Skeletal muscle tissue (tissue), 4 donors: ENCODE results near the gene PARK7. TPM values are rescaled to one million over a fixed set of nuclear protein-coding genes. Genes with fewer than 3 reads are reported as not detected.
"Not testable (repeated sequence)": the region's sequence is repeated elsewhere in the genome, so short reads cannot be mapped to it uniquely, and the experiment has no call there.

Source experiments
- H3K27ac ChIP-seq: one replicate; pipeline ENCODE4 v1.7.0; 2013; ENCODE audit warnings: mild to moderate bottlenecking, low read depth, low read length, inconsistent platforms
- H3K27me3 ChIP-seq, 3 donors: one replicate each; pipeline ENCODE4 v1.7.0; 2013; ENCODE audit warnings: low read length in 3 of 3; ENCODE audit not compliant: control insufficient read depth in 3 of 3, insufficient read depth in 3 of 3
- H3K36me3 ChIP-seq, 3 donors: one replicate each; pipeline ENCODE4 v1.7.0; 2013; ENCODE audit warnings: low read length in 3 of 3; ENCODE audit not compliant: control insufficient read depth in 3 of 3, insufficient read depth in 3 of 3
- H3K4me1 ChIP-seq, 3 donors: one replicate each; pipeline ENCODE4 v1.7.0; 2013; ENCODE audit warnings: low read length in 3 of 3, mild to moderate bottlenecking in 3 of 3; ENCODE audit not compliant: control insufficient read depth in 3 of 3, insufficient read depth in 3 of 3
- H3K4me3 ChIP-seq, 3 donors: one replicate each; pipeline ENCODE4 v1.7.0; 2013; ENCODE audit warnings: low read length in 3 of 3
- H3K9ac ChIP-seq, 3 donors: one replicate each; pipeline ENCODE4 v1.7.0; 2013; ENCODE audit warnings: low read length in 3 of 3, mild to moderate bottlenecking in 3 of 3, moderate library complexity in 2 of 3, low read depth in 1 of 3
- H3K9me3 ChIP-seq, 3 donors: one replicate each; pipeline ENCODE4 v1.7.0; 2013; ENCODE audit warnings: low read length in 3 of 3; ENCODE audit not compliant: control insufficient read depth in 3 of 3
- total RNA-seq: library from RNA; depleted of rRNA; stranded (reverse); fragments of >200 nt; gene quantifications from one replicate; pipeline ENCODE4 v1.2.3, GENCODE V29; 2014
- donor health status: Osteomylitis.

PARK7 gene
- 261 TPM for total RNA-seq

DNA sequence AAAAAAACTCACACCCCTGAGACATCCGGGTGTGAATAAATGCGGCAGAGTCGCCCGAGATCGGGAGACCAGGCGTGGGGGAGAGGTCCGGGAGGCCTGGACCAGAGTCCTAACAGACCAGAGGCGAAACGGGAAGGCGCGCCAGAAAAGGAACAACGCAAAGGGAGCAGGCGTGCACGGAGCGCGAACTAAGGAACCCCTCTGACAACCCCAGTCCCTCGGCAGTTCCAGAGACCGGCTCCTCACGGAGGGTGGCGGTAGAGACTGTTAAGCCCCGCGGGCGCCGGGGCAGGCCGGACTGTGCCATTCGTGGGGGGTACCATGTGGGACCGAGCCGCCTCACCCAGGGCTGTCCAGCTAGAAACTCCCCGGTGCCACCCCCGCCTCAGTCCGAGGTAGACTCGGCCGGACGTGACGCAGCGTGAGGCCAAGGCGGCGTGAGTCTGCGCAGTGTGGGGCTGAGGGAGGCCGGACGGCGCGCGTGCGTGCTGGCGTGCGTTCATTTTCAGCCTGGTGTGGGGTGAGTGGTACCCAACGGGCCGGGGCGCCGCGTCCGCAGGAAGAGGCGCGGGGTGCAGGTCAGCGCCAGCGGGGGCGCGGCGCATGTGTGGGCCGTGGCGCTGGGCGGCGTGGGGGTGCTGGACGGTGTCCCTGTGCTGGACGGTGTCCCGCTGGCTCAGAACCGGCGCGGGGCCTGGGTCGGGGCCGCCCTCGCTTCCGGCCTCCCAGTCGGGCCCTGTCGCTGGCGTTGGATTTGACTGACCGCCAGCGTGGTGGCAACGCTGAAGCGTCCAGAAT is at the start of gene PARK7:
Gene PARK7, plus strand, starts transcription at position 496 of the 798 bp plus-strand sequence. CDS start 1,075 bp downstream, outside the sequence.
- peak within 1 kb of the TSS; percentile 84 to 96 (median 86) for H3K9ac ChIP-seq
- peaks cover 13 to 37% (median 33%) of the 10 kb centered on the region in 3 donors for H3K4me1 ChIP-seq
- H3K9me3 ChIP-seq = no peaks in the 10 kb centered on the region
- peak within 1 kb of the TSS; percentile 80 for H3K27ac ChIP-seq
- H3K27me3 ChIP-seq = no peaks in the 10 kb centered on the region
- H3K36me3 ChIP-seq = peaks cover 22 to 26% (median 25%) of the 10 kb centered on the region in 3 donors
- peak within 1 kb of the TSS; percentile 91 to 97 (median 93) for H3K4me3 ChIP-seq

DNA sequence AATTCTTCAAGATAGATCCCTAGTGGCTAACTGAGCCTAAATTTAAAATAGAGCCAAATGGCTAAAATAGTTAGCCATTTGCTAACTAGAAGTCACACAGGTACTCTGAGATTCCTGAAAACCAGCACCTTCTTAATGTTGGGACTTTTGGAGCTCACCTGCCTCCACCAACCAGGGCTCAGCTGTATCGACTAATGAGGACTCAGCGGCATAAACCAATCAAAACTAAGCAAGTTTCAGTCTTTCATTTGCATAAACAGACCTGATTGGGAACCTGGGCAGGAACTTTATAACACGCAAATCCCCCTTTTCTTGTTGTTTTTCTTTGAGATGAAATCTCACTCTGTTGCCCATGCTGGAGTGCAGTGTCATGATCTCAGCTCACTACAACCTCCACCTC is 49.4 kb upstream of the PARK7 start:
- Histone ChIP-seq H3K9me3 (no peaks in the 10 kb centered on the region), H3K27me3 (no peaks in the 10 kb centered on the region), H3K4me1 (peaks cover 0 to 4% (median 0%) of the 10 kb centered on the region in 3 donors), H3K27ac (no peak overlapping the region), H3K36me3 (no peaks in the 10 kb centered on the region), H3K4me3 (no peak overlapping the region), H3K9ac (no peak overlapping the region)

- Histone ChIP-seq H3K9me3 (no peaks in the 10 kb centered on the region), H3K27ac (no peak overlapping the region), H3K4me1 (peaks cover 0 to 4% (median 0%) of the 10 kb centered on the region in 3 donors), H3K4me3 (no peak overlapping the region), H3K9ac (no peak overlapping the region), H3K36me3 (no peaks in the 10 kb centered on the region), H3K27me3 (no peaks in the 10 kb centered on the region)
Observed at GRCh38 chr1:7912743-7913557, 48.6 kb upstream of the PARK7 start.

DNA sequence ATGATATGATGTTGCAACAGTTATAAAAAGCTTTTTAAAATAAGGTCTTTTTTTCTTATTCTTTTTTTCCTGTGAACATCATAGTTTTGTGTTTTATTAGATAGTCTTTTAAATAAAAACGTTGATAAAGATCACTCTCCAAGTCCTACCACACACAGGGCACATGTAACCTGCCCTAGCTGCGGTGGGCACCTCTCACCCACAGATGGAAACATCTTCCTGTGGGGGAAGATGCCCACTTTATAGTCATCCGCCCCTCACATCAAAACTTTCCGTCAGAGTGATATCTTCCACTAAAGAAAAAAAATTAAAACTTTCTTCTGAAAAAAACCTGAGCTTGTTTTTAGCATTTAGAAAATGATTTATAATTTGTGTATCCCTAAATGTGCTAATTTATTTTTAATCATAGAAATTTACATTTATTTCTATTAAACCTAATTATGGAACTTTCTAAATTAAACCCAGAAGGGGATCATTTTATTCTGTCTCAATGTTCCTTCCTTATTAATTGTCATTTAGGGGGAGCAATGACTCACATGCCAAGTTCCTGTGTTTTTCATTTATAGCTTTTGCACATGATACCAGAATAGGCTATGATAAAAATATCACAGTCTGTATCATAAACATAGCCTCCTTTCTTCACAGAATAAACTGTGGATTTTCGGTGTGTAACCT is 45.5 kb upstream of the PARK7 start:
- no peaks in the 10 kb centered on the region for H3K36me3 ChIP-seq
- no peak overlapping the region for H3K27ac ChIP-seq
- H3K27me3 ChIP-seq = no peaks in the 10 kb centered on the region
- H3K4me1 ChIP-seq = peaks cover 0 to 4% (median 0%) of the 10 kb centered on the region in 3 donors
- H3K4me3 ChIP-seq = no peak overlapping the region
- H3K9ac ChIP-seq = no peak overlapping the region
- no peaks in the 10 kb centered on the region for H3K9me3 ChIP-seq

DNA sequence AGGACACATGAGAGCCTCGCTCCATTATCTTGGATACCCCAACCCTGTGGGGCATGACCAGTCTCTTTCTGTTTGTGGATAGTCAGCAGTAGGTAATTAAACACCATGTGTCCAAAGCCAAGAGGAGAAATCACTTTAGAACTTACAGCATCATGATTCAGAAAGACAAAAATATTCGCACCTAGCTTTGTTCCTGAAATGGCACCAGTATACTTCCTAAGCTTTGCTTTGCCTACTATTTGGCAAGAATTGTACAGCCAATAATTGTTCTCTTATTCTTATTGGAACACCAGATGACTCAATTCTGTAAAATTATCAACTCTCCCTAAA is 45.0 kb upstream of the PARK7 start:
- Histone ChIP-seq H3K27ac (no peak overlapping the region), H3K4me1 (peaks cover 0 to 4% (median 0%) of the 10 kb centered on the region in 3 donors), H3K27me3 (no peaks in the 10 kb centered on the region), H3K9ac (no peak overlapping the region), H3K9me3 (no peaks in the 10 kb centered on the region), H3K4me3 (no peak overlapping the region), H3K36me3 (no peaks in the 10 kb centered on the region)

DNA sequence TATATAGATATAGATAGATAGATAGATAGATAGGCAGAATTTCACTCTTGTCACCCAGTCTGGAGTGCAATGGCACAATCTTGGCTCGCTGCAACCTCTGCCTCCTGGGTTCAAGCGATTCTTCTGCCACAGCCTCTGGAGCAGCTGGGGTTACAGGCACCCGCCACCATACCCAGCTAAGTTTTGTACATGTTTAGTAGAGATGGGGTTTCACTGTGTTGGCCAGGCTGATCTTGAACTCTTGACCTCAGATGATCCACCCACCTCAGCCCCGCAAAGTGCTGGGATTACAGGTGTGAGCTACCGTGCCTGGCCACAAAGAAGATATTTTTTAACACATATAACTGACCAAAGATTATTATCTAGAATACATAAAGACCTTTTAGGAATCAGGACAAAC is 43.5 kb upstream of the PARK7 start:
- H3K9ac ChIP-seq, H3K36me3 ChIP-seq, H3K4me1 ChIP-seq, H3K4me3 ChIP-seq, H3K9me3 ChIP-seq, H3K27me3 ChIP-seq, H3K27ac ChIP-seq: not testable (repeated sequence)

DNA sequence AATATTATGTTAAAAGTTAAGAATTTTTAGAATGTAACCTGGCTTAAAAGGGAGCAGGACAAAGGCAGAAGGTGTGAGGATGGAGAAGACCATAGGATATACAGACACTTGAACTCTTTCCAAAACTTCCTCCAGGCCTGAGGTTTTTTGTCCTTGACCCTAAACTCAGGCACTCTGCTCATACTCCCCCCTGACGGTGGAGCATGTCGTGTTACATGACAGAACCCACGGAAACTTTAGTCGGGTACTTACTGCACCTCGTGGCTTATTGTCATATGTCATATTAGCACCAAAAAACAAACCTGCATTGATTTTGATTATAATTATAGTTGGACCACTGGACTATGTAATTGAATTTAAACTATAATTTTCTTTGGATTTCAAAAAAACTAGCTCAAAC is 41.6 kb upstream of the PARK7 start:
- H3K4me1 ChIP-seq = peaks cover 0 to 4% (median 0%) of the 10 kb centered on the region in 3 donors
- H3K27ac ChIP-seq = no peak overlapping the region
- no peak overlapping the region for H3K4me3 ChIP-seq
- no peak overlapping the region for H3K9ac ChIP-seq
- H3K9me3 ChIP-seq = no peaks in the 10 kb centered on the region
- peaks cover 0 to 6% (median 2%) of the 10 kb centered on the region in 3 donors for H3K27me3 ChIP-seq
- no peaks in the 10 kb centered on the region for H3K36me3 ChIP-seq

- Histone ChIP-seq H3K4me3 (no peak overlapping the region), H3K27ac (no peak overlapping the region), H3K36me3 (no peaks in the 10 kb centered on the region), H3K9me3 (no peaks in the 10 kb centered on the region), H3K27me3 (peaks cover 0 to 12% (median 6%) of the 10 kb centered on the region in 3 donors), H3K4me1 (no peaks in the 10 kb centered on the region), H3K9ac (no peak overlapping the region)
Observed at GRCh38 chr1:7921796-7922195, 39.7 kb upstream of the PARK7 start.

GRCh38 chr1:7922301-7922700 is 39.2 kb upstream of the PARK7 start:
- Histone ChIP-seq H3K27ac (no peak overlapping the region), H3K27me3 (peaks cover 0 to 14% (median 6%) of the 10 kb centered on the region in 3 donors), H3K4me3 (no peak overlapping the region), H3K9ac (no peak overlapping the region), H3K4me1 (no peaks in the 10 kb centered on the region), H3K9me3 (no peaks in the 10 kb centered on the region), H3K36me3 (no peaks in the 10 kb centered on the region)
